ENCODE data around the gene PDE4D. TPM values are rescaled to one million over a fixed set of nuclear protein-coding genes. Genes with fewer than 3 reads are reported as not detected.
A peak's percentile ranks its signal among the peaks of the same experiment; 100 is the strongest.

The PDE4D gene
- 131 TPM for total RNA-seq

GRCh38 chr5:59893429-59894227, at the start of gene PDE4D:
Gene PDE4D, minus strand, starts transcription at chr5:59893726.

Small RNA genes lying within 50 kb of the gene (small RNA-seq; reads per million reads assigned to genes)
- gene MIR582 (ENCODE audit: low replicate concordance): 7.9 reads per million, percentile 94 among the genes with 10 or more reads in this experiment

Measured in metanephros (tissue), 2 donors.